Dedifferentiated amniotic fluid mesenchymal stem cell (primary cell): ENCODE data around the gene KIF16B.
"Not testable (repeated sequence)": the region's sequence is repeated elsewhere in the genome, so short reads cannot be mapped to it uniquely, and the experiment has no call there.

Source experiments
- DNase-seq: peaks from one replicate; pipeline ENCODE4 v3.0.0-alpha.2; 2016; ENCODE audit errors: extremely low spot score

KIF16B gene

DNA sequence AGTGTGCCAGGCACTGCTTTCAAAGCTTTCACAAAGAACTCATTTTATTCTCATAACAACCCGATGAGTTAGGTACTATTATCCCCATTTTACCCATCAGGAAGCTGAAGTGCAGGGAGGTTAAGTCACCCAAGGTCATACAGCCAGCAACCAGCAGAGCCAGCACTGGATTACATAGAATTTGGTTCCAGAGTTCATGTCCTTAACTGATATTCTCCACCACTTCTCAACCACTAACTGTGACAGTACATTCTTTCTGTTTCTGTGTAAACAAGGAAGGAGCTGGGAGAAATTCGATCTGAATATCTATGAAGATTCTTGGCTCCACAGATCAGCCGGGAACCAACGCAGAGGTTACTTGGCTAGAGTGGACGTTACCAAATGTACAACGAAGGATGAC lies 98.0 kb downstream of the KIF16B start:
- peak; percentile 57 for DNase-seq

DNA sequence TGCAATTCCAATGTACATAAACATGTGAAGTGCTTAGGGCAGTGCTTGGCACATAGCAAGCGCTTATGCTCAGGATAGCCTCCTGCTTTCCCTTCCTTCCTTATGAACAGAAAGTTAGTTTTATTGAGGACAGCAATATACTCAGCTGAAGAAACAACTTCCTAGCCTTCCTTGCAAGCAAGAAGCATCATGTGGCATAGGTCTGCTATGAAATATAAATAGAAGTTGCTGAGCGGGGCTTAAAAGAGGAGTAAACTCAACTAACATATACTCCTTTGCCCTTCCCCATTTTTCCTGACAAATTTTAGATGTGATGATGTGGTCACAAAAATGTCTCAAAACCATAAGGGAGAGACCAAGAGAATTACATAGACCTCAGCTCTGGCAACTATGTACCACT lies 98.9 kb downstream of the KIF16B start:
- DNase-seq = no peak

DNA sequence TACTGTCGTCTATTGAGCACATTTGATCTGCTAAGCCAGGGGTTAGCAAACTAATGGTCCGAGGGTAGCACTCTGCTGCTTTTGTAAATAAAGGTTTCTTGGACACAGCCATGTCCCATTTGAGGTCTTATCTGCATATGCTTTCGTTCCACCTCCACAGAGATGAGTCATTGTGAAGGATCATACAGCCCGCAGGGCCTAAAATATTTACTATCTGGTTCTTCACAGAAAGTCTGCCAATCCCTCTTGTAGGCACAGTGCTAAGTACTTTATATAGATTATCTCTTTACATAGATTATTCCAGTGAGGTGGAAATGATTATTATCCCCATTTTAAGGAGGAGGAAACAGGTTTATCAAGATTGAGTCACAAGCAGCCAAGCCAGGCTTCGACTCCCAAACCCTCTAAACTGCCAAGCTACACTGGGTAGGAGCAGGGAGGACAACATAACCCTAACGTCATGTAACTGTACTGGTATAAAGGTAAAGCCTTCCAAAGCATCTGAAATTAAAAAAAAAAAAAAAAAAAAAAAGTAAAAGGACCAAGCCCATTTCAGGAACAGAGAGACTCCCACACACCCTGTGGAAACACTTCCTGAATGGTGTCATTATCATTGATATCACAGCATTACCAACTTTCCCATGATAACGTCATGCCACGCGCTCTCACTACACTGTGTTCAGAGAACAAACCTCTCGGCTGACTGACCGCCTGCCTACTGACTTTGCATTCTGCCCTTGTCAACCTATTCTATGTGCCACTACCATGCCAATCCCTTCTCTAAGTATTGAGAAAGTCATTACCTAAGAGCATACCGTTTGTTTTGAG lies 101.0 kb downstream of the KIF16B start:
- no peak for DNase-seq

DNA sequence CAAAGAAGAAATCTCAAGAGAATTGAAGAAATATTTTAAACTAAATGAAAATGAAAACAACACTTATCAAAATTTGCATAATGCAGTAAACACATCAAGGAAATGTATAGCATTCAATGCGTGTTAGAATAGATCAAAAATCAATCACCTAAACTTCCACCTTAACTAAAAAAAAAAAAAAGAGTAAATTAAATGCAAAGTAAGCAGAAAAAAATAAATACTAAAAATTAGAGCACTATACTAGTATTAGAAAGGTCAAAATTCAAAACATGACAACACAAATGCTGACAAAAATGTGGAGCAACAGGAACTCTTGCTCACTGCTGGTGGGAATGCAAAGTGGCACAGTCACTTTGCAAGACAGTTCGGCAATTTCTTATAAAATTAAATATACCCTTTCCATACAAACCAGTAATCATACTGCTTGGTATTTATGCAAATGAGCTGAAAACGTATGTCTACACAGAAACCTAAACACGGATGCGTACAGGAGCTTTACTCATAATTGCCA lies 103.8 kb downstream of the KIF16B start:
- no peak for DNase-seq

DNA sequence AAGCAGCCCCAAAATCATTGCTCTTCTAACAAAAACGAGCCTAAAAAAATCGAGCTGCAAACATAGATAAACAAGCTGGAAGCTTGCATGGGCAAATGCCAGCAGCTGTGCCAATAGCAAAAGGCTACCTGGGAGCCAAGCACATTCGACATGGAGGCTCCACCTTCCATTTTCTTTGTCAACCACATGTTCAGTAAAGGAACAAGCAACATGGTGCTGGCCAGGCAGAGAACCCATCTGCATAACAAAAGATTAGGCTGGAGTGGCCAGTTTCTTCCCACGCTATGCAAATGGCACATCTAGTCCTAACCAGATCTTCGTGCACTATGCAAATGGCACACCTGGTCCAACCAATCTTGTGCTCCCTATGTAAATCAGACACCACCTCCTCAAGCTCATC lies 110.5 kb downstream of the KIF16B start:
- no peak for DNase-seq

DNA sequence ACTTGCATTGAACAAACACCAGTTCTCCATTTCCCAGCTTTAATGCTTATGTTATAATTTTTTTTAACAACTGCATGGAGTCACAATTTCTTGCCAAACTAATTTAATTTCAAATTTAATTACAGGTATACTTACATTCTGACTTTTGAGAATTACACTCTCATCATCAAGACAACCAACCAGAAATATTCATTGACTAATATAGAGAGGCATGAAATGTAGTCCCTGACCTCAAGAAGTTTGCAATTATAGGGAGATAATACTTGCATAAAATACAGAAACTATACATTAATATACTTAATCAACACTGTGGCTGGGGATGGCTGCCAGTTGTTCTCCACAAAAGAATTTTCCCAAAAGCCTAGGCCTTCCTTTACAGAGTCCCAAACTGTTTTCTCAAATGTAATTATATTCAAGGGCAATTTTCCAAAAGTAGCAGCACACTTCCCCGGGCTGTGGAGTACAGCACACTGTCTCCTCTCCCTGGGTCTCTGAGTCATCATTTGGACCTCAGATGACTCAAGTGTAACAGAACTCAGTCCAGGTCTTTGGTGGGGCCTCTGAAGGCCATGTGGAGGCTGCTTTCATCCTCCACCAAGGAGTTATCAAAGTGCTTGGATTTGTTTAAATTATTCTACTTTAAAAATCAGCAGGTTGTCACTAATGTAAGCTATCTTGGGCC lies 114.1 kb downstream of the KIF16B start:
- DNase-seq = peak; percentile 64

DNA sequence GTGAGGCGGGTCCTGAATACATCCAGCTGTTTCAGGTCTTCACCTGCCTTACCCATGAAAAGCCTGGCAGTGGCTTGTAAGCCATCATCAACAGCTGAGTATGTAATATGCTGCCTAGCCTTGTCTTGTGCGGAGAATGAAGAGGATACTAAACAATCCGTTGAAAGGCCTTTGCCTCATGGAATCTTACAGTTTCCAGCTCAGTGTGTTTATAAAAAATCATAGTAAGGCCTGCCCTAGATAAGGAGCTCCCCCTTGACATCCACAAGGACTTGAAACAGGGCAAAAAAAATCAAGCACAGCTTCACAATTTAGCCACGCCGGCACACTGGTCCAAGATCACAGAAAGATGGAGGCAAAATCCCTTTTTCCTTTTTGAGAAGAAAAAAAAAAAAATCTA lies 115.7 kb downstream of the KIF16B start:
- DNase-seq = no peak

DNA sequence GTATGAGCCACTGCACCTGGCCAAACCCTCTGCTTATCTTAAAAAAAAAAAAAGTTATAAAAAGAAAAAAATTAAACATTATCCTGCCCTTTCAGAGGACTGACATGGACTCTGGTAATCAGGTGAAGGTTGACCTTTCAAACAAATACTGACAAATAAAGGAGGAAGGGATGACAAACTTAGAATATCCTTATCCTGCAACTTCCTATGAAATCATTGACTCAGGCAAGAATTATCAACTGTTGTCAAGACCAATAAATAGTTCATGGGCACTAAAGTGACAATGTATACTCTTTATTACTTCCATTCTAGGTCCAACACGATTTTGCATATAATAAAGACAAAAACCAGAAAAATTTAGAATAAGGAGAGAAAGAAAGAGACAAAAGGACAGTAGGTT lies 117.9 kb downstream of the KIF16B start:
- DNase-seq = no peak

DNA sequence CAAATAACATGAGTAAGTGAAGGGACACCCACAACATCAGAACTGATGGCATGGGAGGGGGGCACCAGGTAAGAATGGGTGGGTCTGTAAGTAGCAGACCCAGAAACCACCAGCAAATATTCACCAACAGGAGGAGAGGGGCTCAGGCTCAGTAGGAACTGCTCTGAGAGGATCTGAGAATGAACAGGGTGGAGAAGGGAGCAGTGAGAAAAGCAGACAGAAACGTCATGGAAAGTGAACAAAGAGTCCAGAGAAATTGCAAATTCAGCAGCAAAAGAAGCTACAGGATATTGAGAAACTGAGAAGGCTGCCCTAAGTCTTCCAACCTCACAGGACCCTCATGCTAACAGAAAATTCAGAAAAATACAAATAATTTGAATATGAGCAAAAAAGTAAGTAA lies 121.3 kb downstream of the KIF16B start:
- DNase-seq = no peak

DNA sequence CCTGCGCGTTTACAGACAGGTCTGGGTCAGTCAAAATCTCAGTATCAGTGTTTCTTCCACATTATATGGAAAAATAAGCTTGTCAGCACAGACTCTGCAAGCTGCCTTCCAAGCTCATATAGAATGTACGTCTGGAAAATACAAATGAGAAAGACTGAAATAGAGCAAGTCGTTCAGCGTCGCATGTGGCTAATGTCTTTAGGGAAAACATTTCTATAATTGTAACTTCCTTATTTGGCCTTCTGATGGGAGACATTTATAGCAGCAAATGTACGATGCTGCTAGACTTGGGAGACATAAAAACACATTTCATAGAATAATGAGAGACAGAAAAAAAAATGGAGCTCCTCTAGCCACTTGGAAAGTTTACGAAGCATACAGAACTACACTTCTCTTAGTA lies 122.2 kb downstream of the KIF16B start:
- no peak for DNase-seq

DNA sequence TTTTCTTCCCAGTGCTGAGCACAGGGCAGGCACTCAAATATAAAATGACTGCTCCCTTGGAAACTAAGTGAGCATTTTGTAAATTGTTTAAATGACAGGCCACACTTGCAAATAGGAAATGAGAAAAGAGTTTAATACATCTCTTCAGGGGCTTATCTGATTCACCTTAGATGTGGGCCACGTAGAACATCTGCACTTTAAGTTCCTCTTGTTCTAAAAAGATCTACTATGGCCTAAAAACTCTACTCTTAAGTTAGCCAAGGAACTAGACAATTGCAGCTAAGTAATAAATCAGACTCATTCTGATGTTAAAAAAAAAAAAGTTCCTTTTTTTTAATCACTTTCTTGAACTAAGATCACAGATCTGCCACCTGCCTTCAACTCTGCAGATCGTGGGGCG lies 126.3 kb downstream of the KIF16B start:
- DNase-seq = no peak

DNA sequence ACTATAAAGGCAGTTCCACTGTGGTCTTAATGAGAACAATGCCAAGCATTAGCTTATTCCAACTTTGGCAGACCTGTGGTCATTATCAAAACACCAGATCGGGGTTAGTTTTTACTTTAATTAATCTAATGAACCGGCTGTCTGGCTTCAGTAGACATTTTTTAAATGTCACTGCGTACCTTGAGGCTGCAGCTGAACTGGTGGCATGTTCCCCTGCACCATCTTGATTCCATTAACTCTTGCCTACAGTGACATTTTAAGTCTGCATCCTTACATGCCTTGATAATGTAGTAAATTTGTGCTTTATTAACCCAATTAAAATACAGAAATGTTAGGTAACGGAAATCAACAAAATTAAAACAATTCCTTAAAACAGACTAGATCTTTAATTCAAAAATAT lies 127.0 kb downstream of the KIF16B start:
- DNase-seq = no peak

DNA sequence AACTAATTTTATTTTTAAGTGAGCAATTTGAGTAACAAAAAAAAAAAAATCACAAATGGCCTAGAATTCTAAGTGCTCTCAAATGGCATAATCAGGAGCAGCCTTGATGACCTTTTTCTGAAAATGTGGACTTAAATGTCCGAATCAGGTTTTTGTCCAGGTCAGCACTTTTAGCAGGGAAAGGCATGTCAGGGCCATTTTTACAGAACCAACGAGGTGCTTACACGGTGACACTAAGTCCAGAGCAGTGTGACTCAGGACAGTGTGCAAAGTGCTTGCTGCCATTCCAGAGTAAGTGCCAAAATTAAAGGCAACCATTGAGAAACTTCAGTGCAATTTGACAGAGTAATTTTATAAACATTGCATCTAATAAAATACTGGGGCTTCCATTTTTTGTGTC lies 127.8 kb downstream of the KIF16B start:
- DNase-seq = no peak

DNA sequence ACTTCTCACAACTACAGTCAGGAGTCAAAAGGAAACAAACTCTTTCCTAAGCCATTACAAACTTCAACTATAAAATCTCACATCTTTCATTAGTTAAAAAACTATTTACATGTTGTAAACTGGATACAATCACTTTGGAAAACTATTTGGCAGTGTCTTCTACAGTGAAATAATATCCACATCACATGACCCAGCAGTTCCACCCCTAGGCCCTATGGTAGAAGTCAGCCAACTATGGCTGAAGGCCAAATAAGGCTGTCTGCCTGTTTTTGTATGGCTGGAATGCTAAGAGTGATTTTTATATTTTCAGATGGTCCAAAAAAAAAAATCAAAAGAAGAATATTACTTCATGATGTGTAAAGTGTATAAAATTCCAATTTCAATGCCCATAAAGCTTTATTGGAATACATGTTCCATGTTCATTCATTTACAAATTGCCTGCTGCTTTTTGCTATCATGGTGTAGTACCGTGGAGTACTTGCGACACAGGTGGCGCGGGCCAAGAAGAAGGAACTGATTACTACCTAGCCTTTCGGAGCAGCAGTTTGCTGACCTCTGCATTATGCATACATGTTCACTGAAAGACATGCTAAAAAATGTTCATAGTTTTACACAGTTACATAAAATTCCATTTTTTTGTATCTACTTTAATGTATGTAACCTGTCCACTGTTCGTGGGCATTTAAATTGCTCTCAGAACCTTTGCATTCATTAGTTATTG lies 129.0 kb downstream of the KIF16B start:
- DNase-seq = peak; percentile 59

DNA sequence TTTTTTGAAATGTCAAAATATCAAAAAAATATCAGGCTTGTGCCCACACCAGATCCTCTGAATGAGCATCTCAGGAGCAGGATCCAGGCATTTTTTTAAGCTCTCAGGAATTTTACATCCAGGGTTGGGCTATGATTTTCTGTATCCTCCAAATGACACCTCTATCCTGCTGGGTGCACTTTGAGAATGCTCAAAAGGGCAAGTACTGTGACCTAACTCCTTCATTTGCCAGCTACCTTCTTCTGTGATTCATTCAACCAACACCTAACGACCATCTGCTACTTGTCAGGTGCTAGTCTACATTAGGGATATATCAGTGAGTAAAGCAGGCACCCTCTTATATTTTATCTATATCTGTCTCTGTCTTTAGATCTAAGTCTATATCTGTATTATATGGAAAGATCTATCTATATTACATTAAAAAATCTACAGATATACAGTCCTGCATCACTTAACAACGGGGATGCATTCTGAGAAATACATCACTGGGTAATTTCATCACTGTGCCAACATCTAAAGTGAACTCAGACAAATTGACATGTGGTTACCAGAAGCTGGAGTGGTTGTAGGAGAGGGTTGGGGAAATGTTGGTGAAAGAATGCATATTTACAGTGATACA lies 131.6 kb downstream of the KIF16B start:
- no peak for DNase-seq

DNA sequence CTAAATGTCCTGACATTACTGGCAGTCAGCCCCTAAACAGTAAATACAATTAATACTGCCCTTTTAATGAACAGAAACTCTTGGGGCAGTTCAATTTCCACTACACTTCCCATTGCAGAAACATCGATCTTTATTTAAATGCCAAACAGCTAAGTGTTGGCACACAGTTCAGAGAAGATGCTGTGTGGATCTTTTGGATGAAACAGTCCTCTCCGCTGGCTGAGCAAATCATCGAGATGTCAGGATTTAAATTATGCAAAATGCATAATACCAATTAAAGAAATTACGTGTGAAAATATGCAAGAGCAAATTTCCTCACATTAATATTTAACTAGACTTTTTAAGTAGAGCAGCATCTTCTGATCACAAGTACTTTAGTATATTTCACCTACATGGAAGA lies 132.6 kb downstream of the KIF16B start:
- no peak for DNase-seq

DNA sequence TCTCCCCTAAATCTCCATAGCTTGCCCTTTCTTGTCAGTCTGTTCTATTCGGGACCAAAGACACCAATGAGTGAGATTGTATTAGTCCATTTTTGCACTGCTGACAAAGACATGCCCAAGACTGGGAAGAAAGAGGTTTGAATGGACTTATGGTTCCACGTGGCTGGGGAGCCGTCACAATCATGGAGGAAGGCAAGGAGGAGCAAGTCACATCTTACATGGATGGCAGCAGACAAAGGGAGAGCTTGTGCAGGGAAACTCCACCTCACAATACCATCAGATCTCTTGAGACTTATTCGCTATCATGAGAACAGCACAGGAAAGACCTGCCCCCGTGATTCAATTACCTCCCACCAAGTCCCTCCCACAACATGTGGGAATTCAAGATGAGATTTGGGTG lies 133.7 kb downstream of the KIF16B start:
- not testable (repeated sequence) for DNase-seq

DNA sequence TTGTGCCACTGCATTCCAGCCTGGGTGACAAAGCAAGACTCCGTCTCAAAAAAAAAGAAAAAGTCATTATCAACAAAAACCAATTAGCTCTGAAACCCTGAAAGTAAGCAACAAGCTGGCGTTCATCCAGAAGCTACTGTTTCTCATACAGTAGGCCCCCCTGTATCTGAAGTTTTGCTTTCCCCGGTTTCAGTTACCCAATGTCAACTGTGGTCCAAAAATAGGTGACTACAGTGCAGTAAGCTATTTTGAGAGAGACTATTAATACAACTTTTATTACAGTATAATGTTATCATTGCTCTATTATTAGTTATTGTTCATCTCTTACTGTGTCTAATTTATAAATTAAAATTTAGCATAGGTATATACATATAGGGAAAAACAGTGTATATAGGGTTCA lies 135.1 kb downstream of the KIF16B start:
- no peak for DNase-seq

DNA sequence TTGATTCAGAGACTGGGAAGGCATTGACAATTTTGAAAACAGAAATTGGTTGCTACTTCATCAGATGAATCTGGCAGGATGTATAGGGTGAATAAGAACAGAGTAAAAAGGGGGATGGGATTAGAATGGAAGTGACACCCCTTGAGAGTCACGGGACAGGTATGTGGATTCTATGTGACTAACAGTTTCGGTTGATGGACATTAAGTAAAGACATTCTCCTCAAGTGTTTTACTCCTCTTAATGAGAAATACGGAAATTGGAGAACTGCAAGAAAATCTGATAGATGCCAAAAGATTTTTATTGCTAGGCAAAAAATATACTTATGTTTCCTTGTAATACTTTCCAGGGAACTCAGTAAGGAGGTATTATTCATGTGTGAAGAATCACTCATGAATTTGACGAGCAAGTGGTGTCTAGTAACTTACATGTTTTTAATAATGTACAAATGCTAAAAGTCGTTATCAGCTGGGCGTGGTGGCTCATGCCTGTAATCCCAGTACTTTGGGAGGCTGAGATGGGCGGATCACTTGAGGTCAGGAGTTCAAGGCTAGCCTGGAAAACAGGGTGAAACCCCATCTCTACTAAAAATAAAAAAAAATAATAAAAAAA lies 135.8 kb downstream of the KIF16B start:
- no peak for DNase-seq

DNA sequence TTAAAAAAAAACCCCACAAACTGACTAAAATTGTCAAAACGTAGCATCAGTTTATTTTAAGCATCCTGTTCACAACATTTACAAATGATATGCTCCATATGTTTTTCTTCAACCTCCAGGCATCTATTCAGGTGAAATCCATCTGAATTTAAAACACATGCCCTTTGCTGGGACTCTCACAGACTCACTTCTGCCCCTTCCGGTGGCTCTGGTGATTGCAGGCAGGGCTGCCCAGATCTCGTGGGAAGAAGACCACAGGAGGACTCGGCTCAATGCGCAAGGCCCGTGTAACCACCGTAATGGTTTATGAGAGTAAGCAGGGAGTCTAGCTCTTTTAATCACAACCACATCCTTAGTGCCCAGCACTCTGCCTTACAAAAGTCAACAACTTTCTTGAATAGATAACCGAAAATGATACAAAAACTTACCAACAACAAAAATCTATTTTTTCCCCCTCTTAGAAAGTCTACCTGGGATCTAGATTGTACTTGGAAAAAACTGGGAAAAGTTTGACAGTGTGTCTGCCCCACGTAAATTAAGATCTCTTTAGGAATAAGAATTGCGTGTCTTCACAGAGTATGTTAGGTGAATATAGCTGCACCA lies 139.1 kb downstream of the KIF16B start:
- no peak for DNase-seq

DNA sequence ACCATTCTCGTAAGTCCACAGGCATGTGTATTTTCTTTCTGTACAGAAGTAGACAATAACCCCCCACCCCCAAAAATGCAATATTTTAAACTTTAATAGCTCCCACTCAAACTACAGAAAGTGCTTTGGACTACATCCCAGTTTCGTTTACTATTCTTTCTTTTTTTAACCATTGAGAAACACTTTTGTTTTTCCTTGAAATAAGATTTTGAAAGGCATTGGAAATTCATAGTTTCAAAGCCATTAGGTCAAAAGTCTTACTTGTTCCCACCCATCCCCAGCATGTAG lies 140.0 kb downstream of the KIF16B start:
- DNase-seq = no peak
